Astrocyte of the cerebellum (primary cell): ENCODE data around the gene GXYLT2.

Source experiments
- DNase-seq: peaks from one replicate; pipeline ENCODE4 v3.0.0-alpha.2; 2011; ENCODE audit warnings: low read depth
- H3K4me3 ChIP-seq: 2 replicates; pipeline ENCODE4 v1.5.1; 2011; ENCODE audit warnings: mild to moderate bottlenecking, low read depth, low read length, moderate library complexity
- in situ Hi-C: cut with HindIII; loops from 2 replicates; pipeline ENCODE4 v1.10.0; 2017; ENCODE audit warnings: low sequenced_read_pairs
- TF ChIP-seq, protein P1 (sequence below): IDR thresholded peaks from 2 replicates; pipeline ENCODE4 v1.5.1; 2012; ENCODE audit warnings: low read length, low read depth, moderate library complexity, mild to moderate bottlenecking; ENCODE audit errors: missing control alignments

Gene GXYLT2

DNA sequence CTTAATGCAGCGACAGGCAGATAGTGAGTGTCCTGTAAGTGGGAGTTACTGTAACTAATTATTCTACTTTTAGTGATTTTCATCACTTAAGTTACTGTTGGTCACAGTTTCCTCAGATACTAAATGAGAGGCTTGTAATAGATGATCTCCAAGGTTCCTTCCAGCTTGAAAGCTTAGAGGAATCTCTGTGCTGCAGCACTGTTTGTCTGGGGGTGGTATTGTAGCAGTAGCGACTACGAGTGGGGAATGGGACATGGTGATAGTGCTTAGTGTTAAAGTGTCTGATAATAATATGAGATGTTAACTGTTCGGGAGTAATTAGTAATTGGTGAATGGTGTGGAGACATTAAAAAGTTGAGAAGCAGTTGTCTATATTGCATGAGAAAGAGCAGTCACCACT is 121.2 kb downstream of the GXYLT2 start:
- no peak for DNase-seq
- in situ Hi-C loops: no loop called here
- H3K4me3 ChIP-seq: no peak overlapping the region
- TF ChIP-seq, protein P1, sequence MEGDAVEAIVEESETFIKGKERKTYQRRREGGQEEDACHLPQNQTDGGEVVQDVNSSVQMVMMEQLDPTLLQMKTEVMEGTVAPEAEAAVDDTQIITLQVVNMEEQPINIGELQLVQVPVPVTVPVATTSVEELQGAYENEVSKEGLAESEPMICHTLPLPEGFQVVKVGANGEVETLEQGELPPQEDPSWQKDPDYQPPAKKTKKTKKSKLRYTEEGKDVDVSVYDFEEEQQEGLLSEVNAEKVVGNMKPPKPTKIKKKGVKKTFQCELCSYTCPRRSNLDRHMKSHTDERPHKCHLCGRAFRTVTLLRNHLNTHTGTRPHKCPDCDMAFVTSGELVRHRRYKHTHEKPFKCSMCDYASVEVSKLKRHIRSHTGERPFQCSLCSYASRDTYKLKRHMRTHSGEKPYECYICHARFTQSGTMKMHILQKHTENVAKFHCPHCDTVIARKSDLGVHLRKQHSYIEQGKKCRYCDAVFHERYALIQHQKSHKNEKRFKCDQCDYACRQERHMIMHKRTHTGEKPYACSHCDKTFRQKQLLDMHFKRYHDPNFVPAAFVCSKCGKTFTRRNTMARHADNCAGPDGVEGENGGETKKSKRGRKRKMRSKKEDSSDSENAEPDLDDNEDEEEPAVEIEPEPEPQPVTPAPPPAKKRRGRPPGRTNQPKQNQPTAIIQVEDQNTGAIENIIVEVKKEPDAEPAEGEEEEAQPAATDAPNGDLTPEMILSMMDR: no peak

GRCh38 chr3:73009750-73010149 is 121.9 kb downstream of the GXYLT2 start:
- in situ Hi-C loops: no loop called here
- H3K4me3 ChIP-seq: no peak overlapping the region
- TF ChIP-seq, protein P1: no peak
- DNase-seq: no peak

DNA sequence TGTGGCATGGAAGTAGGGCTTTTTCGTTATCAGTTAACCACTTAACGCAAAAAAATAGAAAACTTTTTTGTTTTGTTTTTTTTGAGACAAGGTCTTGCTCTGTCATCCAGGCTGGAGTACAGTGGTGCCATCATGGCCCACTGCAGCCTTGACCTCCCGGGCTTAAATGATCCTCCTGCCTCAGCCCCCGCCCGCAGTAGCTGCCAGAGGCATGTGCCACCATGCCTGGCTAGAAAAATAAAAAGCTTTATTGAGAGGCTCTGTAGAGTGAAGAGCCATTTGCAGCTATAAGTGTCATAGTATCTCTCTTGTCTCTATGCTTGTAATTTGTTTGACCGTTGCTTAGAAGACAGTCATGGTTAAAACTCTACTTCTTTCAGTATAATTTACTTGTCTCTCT is 122.3 kb downstream of the GXYLT2 start:
- H3K4me3 ChIP-seq: no peak overlapping the region
- no peak for DNase-seq
- TF ChIP-seq, protein P1: no peak
- in situ Hi-C loops: no loop called here

- no peak for DNase-seq
- TF ChIP-seq, protein P1: no peak
- in situ Hi-C loops: no loop called here
- no peak overlapping the region for H3K4me3 ChIP-seq
Measured at GRCh38 chr3:73018298-73018697, 130.5 kb downstream of the GXYLT2 start.

- DNase-seq: no peak
- TF ChIP-seq, protein P1: no peak
- in situ Hi-C loops: no loop called here
- H3K4me3 ChIP-seq: no peak overlapping the region
Measured at GRCh38 chr3:73018790-73019441, 131.1 kb downstream of the GXYLT2 start.

DNA sequence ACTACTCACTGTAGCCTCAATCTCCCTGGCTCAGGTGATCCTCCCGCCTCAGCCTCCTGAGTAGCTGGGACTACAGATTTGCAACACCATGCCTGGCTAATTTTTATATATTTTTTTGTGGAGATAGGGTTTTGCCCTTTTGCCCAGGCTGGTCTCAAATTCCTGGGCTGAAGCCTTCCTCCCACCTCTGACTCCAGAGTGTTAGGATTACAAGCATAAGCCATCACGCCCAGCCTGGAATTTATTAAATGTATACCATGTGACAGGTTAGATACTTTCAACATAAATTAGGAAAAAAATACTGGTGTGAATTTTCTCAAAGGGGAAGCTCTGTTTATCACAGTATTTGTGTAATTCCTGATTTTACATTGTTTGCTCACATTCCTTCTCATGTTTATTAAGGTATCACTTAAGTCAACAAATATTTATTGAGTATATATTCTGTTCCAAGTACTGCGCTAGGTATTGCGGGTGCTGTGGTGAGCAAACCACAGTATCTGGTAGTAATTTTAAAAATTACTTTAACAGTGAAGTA is 133.5 kb downstream of the GXYLT2 start:
- in situ Hi-C loops: no loop called here
- H3K4me3 ChIP-seq: no peak overlapping the region
- TF ChIP-seq, protein P1: no peak
- DNase-seq: no peak
